SKM-1 treated with dmso at 0.1 percent for 144 hours (cell line): Measurements from ENCODE around the gene DKKL1.

ENCODE experiments used
- DNase-seq: peaks from one replicate; lab custom pipeline; 2025; ENCODE audit not compliant: unreplicated experiment; lab: John Stamatoyannopoulos, UW

The DKKL1 gene

DNA sequence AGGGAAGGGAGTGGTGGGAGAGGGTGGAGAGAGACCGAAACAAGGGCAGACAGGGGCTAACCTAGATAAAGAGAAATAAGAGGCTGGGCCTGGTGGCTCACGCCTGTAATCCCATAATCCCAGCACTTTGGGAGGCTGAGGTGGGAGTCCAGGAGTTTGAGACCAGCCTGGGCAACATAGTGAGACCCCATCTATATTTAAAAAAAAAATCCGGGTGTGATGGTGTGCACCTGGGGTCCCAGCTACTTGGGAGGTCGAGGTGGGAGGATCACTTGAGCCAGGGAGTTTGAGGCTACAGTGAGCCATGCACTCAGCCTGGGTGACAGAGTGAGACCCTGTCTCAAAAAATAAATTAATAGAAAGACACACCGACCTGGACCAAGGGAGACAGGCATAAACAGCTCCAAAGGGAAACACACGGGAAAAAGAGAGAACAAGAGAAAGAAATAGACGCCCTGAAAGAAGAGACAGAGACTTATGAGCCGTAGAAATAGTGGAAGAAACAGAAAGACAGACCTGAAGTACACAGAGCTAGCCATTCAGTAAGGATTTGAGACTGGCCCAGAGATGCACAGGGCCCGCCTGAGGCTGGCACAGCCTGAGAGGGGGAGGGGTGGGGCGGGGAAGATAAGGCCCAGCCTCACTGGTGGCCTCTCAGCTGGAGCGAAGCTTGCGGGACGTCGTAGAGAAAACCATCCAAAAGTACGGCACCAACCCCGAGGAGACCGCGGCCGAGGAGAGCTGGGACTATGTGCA lies 26.2 kb upstream of the DKKL1 start:
- no peak for DNase-seq

DNA sequence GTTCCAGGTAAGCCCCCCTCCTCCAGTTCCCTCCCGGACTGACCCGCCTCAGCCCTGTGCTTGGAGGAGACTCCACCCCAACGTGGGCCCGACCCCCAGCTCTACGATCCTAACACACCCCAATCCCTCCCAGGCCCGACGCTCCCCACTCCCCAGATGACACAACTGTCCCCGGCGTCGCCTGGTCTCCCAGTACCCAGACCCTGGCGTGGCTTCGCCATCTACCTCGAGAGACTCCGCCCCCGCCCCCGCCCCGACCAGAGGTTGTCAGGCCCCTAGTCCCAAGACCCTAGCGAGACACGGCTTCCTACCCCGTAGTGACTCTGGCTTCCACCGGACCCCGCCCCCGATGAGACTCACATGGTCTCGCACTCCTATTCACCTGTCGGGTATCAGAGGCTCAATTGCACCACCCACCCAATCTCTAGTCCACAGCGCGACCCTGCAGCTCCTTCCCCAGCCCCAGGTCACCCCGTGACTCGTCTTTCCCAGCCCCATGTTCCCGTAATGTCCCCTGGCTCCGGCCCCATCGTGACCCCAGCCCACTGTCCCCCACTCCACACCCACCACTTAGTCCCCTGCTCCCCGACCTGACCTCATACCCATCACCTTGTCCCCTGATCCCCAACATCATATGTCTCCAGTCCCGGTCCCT lies 25.5 kb upstream of the DKKL1 start:
- no peak for DNase-seq

DNA sequence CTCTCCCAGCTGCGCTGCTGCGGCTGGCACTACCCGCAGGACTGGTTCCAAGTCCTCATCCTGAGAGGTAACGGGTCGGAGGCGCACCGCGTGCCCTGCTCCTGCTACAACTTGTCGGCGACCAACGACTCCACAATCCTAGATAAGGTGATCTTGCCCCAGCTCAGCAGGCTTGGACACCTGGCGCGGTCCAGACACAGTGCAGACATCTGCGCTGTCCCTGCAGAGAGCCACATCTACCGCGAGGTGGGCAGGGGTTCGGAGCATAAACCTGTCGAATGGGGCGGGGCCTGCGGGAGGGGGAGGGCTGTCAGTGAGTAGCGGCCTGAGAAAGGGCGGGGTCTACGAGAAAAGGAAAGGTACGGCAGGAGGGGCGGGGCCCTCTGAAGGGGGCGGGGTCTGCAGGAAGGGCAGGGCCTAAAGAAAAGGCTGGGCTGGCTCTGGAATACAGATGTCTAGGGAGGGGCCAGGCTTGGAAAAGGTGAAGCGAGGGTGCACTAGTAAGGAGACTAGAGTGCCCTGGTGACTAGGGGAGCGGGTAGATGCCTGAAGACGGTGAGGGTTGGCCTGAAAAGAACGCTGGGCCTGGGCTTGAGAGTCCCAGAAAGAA lies 24.9 kb upstream of the DKKL1 start:
- no peak for DNase-seq

GRCh38 chr19:49339301-49340068 lies 24.2 kb upstream of the DKKL1 start:
- DNase-seq, result no peak

GRCh38 chr19:49340069-49340864 lies 23.4 kb upstream of the DKKL1 start:
- DNase-seq, result no peak

- DNase-seq, result no peak
Measured at GRCh38 chr19:49340865-49341718, 22.6 kb upstream of the DKKL1 start.

GRCh38 chr19:49342291-49342721 lies 21.4 kb upstream of the DKKL1 start:
- DNase-seq, result no peak

GRCh38 chr19:49343123-49343522 lies 20.6 kb upstream of the DKKL1 start:
- no peak for DNase-seq

DNA sequence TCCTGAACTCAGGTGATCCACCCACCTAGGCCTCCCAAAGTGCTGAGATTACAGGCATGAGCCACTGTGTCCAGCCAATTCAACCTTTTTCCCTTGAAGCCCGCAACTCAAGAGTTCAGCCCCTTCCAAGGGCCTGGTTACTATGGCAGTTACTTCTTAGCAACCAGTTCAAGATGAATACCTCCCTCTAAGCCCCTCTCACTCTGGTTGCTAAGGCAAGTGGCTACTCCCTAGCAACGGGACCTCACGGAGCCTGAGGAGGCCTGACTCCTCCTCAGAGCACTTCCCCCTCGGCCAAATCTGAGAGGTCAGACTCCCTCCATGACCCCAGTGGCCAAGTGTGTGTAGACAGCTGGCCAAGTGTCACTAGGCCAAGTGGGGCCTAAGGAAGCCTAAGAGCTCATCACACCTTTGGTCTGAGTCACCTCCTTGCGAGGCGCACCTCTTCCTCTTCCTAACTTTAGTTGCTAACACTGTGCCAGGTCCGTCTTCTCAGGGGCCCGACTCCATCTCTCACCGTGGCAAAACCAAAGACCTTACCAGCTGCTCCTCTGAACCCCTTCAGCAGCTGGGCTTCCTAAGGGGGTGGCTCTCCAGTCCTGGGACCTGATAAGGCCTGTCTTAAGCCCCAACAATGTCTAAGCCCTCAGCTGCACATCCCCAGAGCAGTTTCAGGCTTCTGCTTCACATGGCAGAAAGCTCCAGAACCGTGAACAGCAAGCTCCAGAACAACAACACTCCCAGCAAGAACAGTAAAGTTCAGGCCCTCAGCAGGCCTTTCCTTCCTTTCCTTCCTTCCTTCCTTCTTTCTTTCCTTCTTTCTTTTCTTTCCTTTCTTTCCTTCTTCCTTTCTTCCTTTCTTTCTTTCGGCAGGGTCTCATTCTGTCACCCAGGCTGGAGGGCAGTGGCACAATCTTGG lies 18.9 kb upstream of the DKKL1 start:
- no peak for DNase-seq

DNA sequence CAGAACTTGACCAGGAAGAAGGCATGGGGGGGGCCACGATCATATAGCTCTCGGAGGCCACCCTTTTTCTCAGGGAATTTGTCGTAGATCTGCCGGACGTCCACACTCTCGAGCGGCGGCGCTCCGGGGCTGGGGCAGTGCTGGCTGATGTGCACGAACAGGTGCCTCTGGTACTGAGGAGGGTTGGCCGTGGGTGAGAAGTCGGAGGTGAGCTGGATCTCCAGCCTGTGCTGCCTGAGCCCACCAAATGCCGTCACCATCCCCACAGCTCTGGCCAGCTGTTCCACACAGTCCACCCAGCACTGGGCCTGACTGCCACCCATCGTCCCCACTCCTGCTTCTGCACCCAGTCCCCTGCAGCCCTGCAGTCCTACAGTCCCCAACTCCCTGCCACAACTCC lies 16.5 kb upstream of the DKKL1 start:
- no peak for DNase-seq

GRCh38 chr19:49347835-49348234 lies 15.8 kb upstream of the DKKL1 start:
- no peak for DNase-seq

- no peak for DNase-seq
Measured at GRCh38 chr19:49348305-49349189, 15.1 kb upstream of the DKKL1 start.

GRCh38 chr19:49349567-49349966 lies 14.1 kb upstream of the DKKL1 start:
- DNase-seq, result no peak

GRCh38 chr19:49355909-49356353 lies 7.7 kb upstream of the DKKL1 start:
- no peak for DNase-seq

- no peak for DNase-seq
Measured at GRCh38 chr19:49356382-49356781, 7.3 kb upstream of the DKKL1 start.

DNA sequence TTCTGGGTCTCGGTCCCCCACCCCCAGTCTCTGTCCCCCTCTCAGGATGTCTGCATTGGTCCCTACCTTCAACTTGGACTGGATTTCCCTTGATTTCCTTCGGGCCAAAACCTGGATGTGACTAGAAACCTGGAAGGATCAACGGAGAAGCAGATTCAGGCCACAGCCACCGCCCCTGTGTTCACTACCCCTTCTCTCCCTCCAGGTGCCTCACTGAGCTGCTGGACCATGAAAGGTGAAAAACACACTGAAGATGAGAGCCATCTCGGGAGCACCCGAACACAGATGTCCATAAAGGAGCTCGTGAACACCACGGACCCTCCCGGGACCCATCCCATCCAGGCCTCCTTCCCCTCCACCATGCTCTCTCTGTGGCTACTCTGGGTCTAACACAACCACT lies 6.5 kb upstream of the DKKL1 start:
- DNase-seq, result no peak
